Measurements from ENCODE around the gene SEMA5B.

Gene SEMA5B

GRCh38 chr3:122948408-122948807, 79.2 kb downstream of the SEMA5B start:
- TF ChIP-seq, protein P1, sequence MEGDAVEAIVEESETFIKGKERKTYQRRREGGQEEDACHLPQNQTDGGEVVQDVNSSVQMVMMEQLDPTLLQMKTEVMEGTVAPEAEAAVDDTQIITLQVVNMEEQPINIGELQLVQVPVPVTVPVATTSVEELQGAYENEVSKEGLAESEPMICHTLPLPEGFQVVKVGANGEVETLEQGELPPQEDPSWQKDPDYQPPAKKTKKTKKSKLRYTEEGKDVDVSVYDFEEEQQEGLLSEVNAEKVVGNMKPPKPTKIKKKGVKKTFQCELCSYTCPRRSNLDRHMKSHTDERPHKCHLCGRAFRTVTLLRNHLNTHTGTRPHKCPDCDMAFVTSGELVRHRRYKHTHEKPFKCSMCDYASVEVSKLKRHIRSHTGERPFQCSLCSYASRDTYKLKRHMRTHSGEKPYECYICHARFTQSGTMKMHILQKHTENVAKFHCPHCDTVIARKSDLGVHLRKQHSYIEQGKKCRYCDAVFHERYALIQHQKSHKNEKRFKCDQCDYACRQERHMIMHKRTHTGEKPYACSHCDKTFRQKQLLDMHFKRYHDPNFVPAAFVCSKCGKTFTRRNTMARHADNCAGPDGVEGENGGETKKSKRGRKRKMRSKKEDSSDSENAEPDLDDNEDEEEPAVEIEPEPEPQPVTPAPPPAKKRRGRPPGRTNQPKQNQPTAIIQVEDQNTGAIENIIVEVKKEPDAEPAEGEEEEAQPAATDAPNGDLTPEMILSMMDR (IDR thresholded peaks at IDR 0.05; ENCODE audit: borderline replicate concordance, insufficient read depth, low read depth, low read length), result no peak
- no peak overlapping the region for H3K4me3 ChIP-seq (ENCODE audit: low read depth, low read length)

DNA sequence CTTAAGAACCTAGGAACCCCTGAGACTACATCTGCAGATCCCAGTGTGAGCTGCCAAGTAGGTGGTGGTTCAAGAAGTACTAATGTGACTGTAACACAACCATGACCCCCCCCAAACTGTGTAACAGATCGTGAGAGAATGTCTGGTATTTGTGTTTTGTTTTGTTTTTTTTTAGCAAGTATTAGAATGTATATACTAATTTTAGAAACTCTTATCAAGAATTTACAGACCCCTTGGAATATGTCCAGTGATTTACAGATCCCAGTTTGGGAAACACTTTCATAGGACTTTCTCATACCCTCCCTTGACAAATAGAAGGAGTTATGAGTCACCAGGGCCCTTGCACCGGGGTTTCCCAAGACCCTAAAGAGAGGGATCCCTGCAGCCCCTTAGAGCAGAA, 79.8 kb downstream of the SEMA5B start:
- no peak overlapping the region for H3K4me3 ChIP-seq (ENCODE audit: low read depth, low read length)
- TF ChIP-seq, protein P1 (IDR thresholded peaks at IDR 0.05; ENCODE audit: borderline replicate concordance, insufficient read depth, low read depth, low read length), result no peak

- no peak overlapping the region for H3K4me3 ChIP-seq (ENCODE audit: low read depth, low read length)
- TF ChIP-seq, protein P1 (IDR thresholded peaks at IDR 0.05; ENCODE audit: borderline replicate concordance, insufficient read depth, low read depth, low read length), result no peak
Observed at GRCh38 chr3:122947196-122947595, 80.4 kb downstream of the SEMA5B start.

DNA sequence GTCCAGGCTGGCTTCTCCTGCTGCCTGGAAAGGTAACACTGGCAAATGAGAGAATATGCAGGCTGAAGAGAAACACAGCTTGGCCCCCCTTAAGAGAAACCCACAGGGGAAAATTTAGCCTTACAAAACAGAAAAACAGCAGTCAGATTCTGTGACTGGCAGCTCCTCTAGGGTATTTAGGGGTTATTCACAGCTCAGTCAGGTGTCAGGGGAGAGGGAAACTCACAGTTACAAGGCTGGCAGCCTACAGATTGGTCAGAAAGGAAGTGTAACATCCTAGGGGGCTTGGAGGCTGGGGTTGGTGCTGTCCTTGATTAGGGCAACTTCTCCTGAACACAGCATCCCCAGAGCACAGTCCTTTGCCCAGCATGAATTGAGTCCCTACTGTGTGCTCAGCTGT, 81.4 kb downstream of the SEMA5B start:
- H3K4me3 ChIP-seq (ENCODE audit: low read depth, low read length), result no peak overlapping the region
- TF ChIP-seq, protein P1 (IDR thresholded peaks at IDR 0.05; ENCODE audit: borderline replicate concordance, insufficient read depth, low read depth, low read length), result no peak

GRCh38 chr3:122945230-122945629, 82.3 kb downstream of the SEMA5B start:
- H3K4me3 ChIP-seq (ENCODE audit: low read depth, low read length), result no peak overlapping the region
- TF ChIP-seq, protein P1 (IDR thresholded peaks at IDR 0.05; ENCODE audit: borderline replicate concordance, insufficient read depth, low read depth, low read length), result no peak

GRCh38 chr3:122944671-122945161, 82.8 kb downstream of the SEMA5B start:
- TF ChIP-seq, protein P1 (IDR thresholded peaks at IDR 0.05; ENCODE audit: borderline replicate concordance, insufficient read depth, low read depth, low read length), result no peak
- no peak overlapping the region for H3K4me3 ChIP-seq (ENCODE audit: low read depth, low read length)

DNA sequence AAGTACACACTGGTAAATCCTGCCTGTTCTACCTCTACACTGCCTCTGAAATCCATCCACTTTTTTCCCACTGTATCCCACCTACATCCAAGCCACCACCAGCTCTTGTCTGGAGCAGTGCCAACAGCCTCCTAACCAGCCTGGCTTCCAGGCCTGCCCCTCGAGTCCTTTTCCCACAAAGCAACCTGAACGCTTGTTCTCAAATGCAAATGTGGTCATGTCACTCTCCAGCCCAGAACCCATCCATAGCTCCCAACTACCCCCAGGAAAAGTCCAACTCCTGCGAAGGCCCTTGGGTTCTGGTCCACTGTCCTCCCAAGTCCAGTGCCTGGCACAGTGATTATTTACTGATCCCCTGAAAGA, 83.8 kb downstream of the SEMA5B start:
- TF ChIP-seq, protein P1 (IDR thresholded peaks at IDR 0.05; ENCODE audit: borderline replicate concordance, insufficient read depth, low read depth, low read length), result no peak

More for the DNA sequence above, 83.8 kb downstream of the SEMA5B start:
- H3K4me3 ChIP-seq (ENCODE audit: low read depth, low read length), result no peak overlapping the region
